Measurements from ENCODE around the gene COA5.

The COA5 gene

GRCh38 chr2:98583276-98583675 lies 25.0 kb downstream of the COA5 start:
- TF ChIP-seq Cebpa-rat (IDR thresholded peaks at IDR 0.05): no peak
- peaks cover 26 to 87% (median 57%) of the 10 kb centered on the region in 11 experiments for H3K36me3 ChIP-seq
- H3K9ac ChIP-seq: no peak overlapping the region
- H3K27me3 ChIP-seq: no peaks in the 10 kb centered on the region
- no peaks in the 10 kb centered on the region; a peak in 1 of 22 replicates for H4K20me1 ChIP-seq
- no peaks in the 10 kb centered on the region for H3K9me3 ChIP-seq (replicated peaks in 1 of 11)
- no peak overlapping the region for H3K4me2 ChIP-seq
- no peak overlapping the region for H3K27ac ChIP-seq
- H3K4me1 ChIP-seq: peaks cover 7 to 22% (median 10%) of the 10 kb centered on the region in 10 experiments; a peak in 17 of 20 replicates
- H3K4me3 ChIP-seq: no peak overlapping the region

- no peak overlapping the region for H3K4me3 ChIP-seq
- H3K9ac ChIP-seq: no peak overlapping the region
- no peak for TF ChIP-seq Cebpa-rat (IDR thresholded peaks at IDR 0.05)
- no peaks in the 10 kb centered on the region for H3K27me3 ChIP-seq
- H3K36me3 ChIP-seq: peaks cover 32 to 87% (median 65%) of the 10 kb centered on the region in 11 experiments
- no peak overlapping the region for H3K4me2 ChIP-seq
- H3K9me3 ChIP-seq (replicated peaks in 1 of 11): no peaks in the 10 kb centered on the region
- no peak overlapping the region for H3K27ac ChIP-seq
- H3K4me1 ChIP-seq: peaks cover 7 to 22% (median 10%) of the 10 kb centered on the region in 10 experiments; a peak in 17 of 20 replicates
- no peaks in the 10 kb centered on the region; a peak in 1 of 22 replicates for H4K20me1 ChIP-seq
Measured at GRCh38 chr2:98582523-98582922, 25.8 kb downstream of the COA5 start.

- Histone ChIP-seq H3K4me1 (peaks cover 7 to 22% (median 10%) of the 10 kb centered on the region in 10 experiments; a peak in 17 of 20 replicates), H3K4me3 (no peak overlapping the region), H3K9me3 (replicated peaks in 1 of 11) (no peaks in the 10 kb centered on the region), H3K27me3 (no peaks in the 10 kb centered on the region), H4K20me1 (no peaks in the 10 kb centered on the region; a peak in 1 of 22 replicates), H3K36me3 (peaks cover 32 to 87% (median 73%) of the 10 kb centered on the region in 11 experiments), H3K27ac (peak overlapping the region in 3 of 11 experiments; percentile 1 to 41 (median 41); a peak in 5 of 22 replicates), H3K9ac (0 out of 22 replicates have a peak overlapping the region, but pooled peaks of 1 of the 11 experiments have one; percentile 16), H3K4me2 (peak overlapping the region; percentile 11 to 78 (median 33); a peak in 17 of 22 replicates)
- no peak for TF ChIP-seq Cebpa-rat (IDR thresholded peaks at IDR 0.05)
Measured at GRCh38 chr2:98580656-98581284, 27.5 kb downstream of the COA5 start.

- Histone ChIP-seq H3K9ac (no peak overlapping the region), H3K27me3 (no peaks in the 10 kb centered on the region), H3K36me3 (peaks cover 32 to 87% (median 77%) of the 10 kb centered on the region in 11 experiments), H3K27ac (no peak overlapping the region; a peak in 1 of 22 replicates), H3K4me1 (peaks cover 7 to 22% (median 10%) of the 10 kb centered on the region in 10 experiments; a peak in 17 of 20 replicates), H3K9me3 (replicated peaks in 1 of 11) (no peaks in the 10 kb centered on the region), H3K4me2 (peak overlapping the region in 3 of 11 experiments; percentile 56 to 78 (median 71); a peak in 6 of 22 replicates), H4K20me1 (no peaks in the 10 kb centered on the region; a peak in 1 of 22 replicates), H3K4me3 (no peak overlapping the region)
- no peak for TF ChIP-seq Cebpa-rat (IDR thresholded peaks at IDR 0.05)
Measured at GRCh38 chr2:98579926-98580325, 28.4 kb downstream of the COA5 start.

GRCh38 chr2:98578231-98578630 lies 30.1 kb downstream of the COA5 start:
- no peaks in the 10 kb centered on the region for H4K20me1 ChIP-seq
- no peak overlapping the region for H3K27ac ChIP-seq
- no peak overlapping the region for H3K4me3 ChIP-seq
- H3K9ac ChIP-seq: no peak overlapping the region
- peaks cover 24 to 87% (median 74%) of the 10 kb centered on the region in 11 experiments for H3K36me3 ChIP-seq
- no peaks in the 10 kb centered on the region for H3K9me3 ChIP-seq (replicated peaks in 1 of 11)
- no peaks in the 10 kb centered on the region for H3K27me3 ChIP-seq
- TF ChIP-seq Cebpa-rat (IDR thresholded peaks at IDR 0.05): no peak
- H3K4me1 ChIP-seq: peaks cover 7 to 22% (median 10%) of the 10 kb centered on the region in 10 experiments; a peak in 17 of 20 replicates
- no peak overlapping the region for H3K4me2 ChIP-seq

GRCh38 chr2:98577313-98577712 lies 31.0 kb downstream of the COA5 start:
- H3K9ac ChIP-seq: no peak overlapping the region
- no peak for TF ChIP-seq Cebpa-rat (IDR thresholded peaks at IDR 0.05)
- H3K36me3 ChIP-seq: peaks cover 27 to 87% (median 75%) of the 10 kb centered on the region in 11 experiments
- no peaks in the 10 kb centered on the region for H3K27me3 ChIP-seq
- H4K20me1 ChIP-seq: no peaks in the 10 kb centered on the region; a peak in 2 of 22 replicates
- peaks cover 7 to 22% (median 10%) of the 10 kb centered on the region in 10 experiments; a peak in 17 of 20 replicates for H3K4me1 ChIP-seq
- no peaks in the 10 kb centered on the region for H3K9me3 ChIP-seq (replicated peaks in 1 of 11)
- no peak overlapping the region for H3K4me3 ChIP-seq
- H3K27ac ChIP-seq: no peak overlapping the region
- no peak overlapping the region for H3K4me2 ChIP-seq

GRCh38 chr2:98576666-98577312 lies 31.5 kb downstream of the COA5 start:
- H3K27me3 ChIP-seq: no peaks in the 10 kb centered on the region
- no peak overlapping the region for H3K4me3 ChIP-seq
- peaks cover 26 to 87% (median 73%) of the 10 kb centered on the region in 11 experiments for H3K36me3 ChIP-seq
- no peak for TF ChIP-seq Cebpa-rat (IDR thresholded peaks at IDR 0.05)
- H3K4me1 ChIP-seq: peaks cover 7 to 22% (median 10%) of the 10 kb centered on the region in 10 experiments; a peak in 17 of 20 replicates
- no peak overlapping the region for H3K4me2 ChIP-seq
- H4K20me1 ChIP-seq: peaks cover 0 to 5% (median 0%) of the 10 kb centered on the region in 11 experiments; a peak in 2 of 22 replicates
- H3K9me3 ChIP-seq (replicated peaks in 1 of 11): no peaks in the 10 kb centered on the region
- no peak overlapping the region for H3K27ac ChIP-seq
- no peak overlapping the region for H3K9ac ChIP-seq

- no peaks in the 10 kb centered on the region for H3K9me3 ChIP-seq (replicated peaks in 1 of 11)
- H3K27me3 ChIP-seq: no peaks in the 10 kb centered on the region
- no peak overlapping the region for H3K4me2 ChIP-seq
- peaks cover 34 to 100% (median 90%) of the 10 kb centered on the region in 11 experiments for H3K36me3 ChIP-seq
- no peak overlapping the region for H3K27ac ChIP-seq
- H3K9ac ChIP-seq: no peak overlapping the region
- TF ChIP-seq Cebpa-rat (IDR thresholded peaks at IDR 0.05): no peak
- peaks cover 0 to 33% (median 0%) of the 10 kb centered on the region in 11 experiments; a peak in 7 of 22 replicates for H4K20me1 ChIP-seq
- H3K4me1 ChIP-seq: no peaks in the 10 kb centered on the region
- no peak overlapping the region for H3K4me3 ChIP-seq
Measured at GRCh38 chr2:98573426-98573825, 34.9 kb downstream of the COA5 start.

- Histone ChIP-seq H3K9ac (no peak overlapping the region), H3K9me3 (replicated peaks in 1 of 11) (no peaks in the 10 kb centered on the region), H3K27me3 (no peaks in the 10 kb centered on the region), H3K36me3 (peaks cover 32 to 100% (median 90%) of the 10 kb centered on the region in 11 experiments), H3K4me1 (no peaks in the 10 kb centered on the region), H3K4me3 (no peak overlapping the region), H3K4me2 (no peak overlapping the region), H4K20me1 (peaks cover 0 to 40% (median 0%) of the 10 kb centered on the region in 11 experiments; a peak in 8 of 22 replicates), H3K27ac (no peak overlapping the region)
- no peak for TF ChIP-seq Cebpa-rat (IDR thresholded peaks at IDR 0.05)
Measured at GRCh38 chr2:98572676-98573075, 35.6 kb downstream of the COA5 start.

All from BLaER1 treated with 17β-estradiol and CSF1 and Interleukin-3, amounts not matched to agents 10 nM and 100 nM (cell line).